Bronchial epithelial cell (primary cell): ENCODE measurements around the gene ORC1. TPM values are rescaled to one million over a fixed set of nuclear protein-coding genes. Genes with fewer than 3 reads are reported as not detected.

Source experiments
- DNase-seq: peaks from one replicate; pipeline ENCODE4 v3.0.0-alpha.2; 2010; ENCODE audit warnings: low read depth
- FAIRE-seq: peaks from 2 replicates; lab custom pipeline; 2011; peaks lifted over from hg19 to GRCh38; lab: Jason Lieb, UNC
- H3K27me3 ChIP-seq: 2 replicates; pipeline ENCODE4 v1.5.1; 2011; ENCODE audit warnings: low read length; ENCODE audit not compliant: control insufficient read depth, insufficient read depth
- H3K36me3 ChIP-seq: 2 replicates; pipeline ENCODE4 v1.5.1; 2011; ENCODE audit warnings: low read length; ENCODE audit not compliant: control insufficient read depth, insufficient read depth
- H3K4me3 ChIP-seq: 2 replicates; pipeline ENCODE4 v1.5.1; 2011; ENCODE audit warnings: mild to moderate bottlenecking, low read depth, low read length, control low read depth
- total RNA-seq: library from RNA; depleted of rRNA; stranded (reverse); fragments of >200 nt; gene quantifications from 2 replicates; pipeline ENCODE4 v1.2.1, GENCODE V29; 2014
- TF ChIP-seq, protein P1 (sequence below): IDR thresholded peaks from 2 replicates; pipeline ENCODE4 v1.5.1; 2011; ENCODE audit warnings: mild to moderate bottlenecking, moderate library complexity, low read length, control low read depth, inconsistent platforms; ENCODE audit not compliant: insufficient read depth, severe bottlenecking

Gene ORC1
- total RNA-seq, 1 donor from 2014 or later, result 0.26 TPM

DNA sequence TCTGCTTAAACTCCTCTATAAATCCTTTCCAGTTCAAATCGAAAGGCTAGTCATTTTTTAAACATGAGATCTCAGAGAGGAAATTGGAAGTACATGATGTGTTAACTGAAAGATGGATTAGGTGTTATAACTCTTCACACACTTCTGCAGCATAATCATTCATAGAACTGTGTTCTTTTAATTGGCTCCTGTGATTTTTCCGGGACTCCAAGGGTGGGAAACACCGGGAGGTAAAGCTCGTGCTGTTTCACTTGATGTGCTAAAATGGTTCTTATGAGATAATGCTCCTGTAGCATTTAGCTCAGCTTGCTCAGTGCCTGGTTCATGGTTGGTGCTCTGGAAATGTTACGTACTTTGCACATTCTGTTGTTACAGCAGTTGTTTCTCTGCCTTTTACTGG lies 78.4 kb downstream of the ORC1 start:
- H3K36me3 ChIP-seq, result no peaks in the 10 kb centered on the region
- H3K27me3 ChIP-seq, result no peaks in the 10 kb centered on the region
- DNase-seq (no peak), FAIRE-seq (peak; percentile 18)
- TF ChIP-seq, protein P1, sequence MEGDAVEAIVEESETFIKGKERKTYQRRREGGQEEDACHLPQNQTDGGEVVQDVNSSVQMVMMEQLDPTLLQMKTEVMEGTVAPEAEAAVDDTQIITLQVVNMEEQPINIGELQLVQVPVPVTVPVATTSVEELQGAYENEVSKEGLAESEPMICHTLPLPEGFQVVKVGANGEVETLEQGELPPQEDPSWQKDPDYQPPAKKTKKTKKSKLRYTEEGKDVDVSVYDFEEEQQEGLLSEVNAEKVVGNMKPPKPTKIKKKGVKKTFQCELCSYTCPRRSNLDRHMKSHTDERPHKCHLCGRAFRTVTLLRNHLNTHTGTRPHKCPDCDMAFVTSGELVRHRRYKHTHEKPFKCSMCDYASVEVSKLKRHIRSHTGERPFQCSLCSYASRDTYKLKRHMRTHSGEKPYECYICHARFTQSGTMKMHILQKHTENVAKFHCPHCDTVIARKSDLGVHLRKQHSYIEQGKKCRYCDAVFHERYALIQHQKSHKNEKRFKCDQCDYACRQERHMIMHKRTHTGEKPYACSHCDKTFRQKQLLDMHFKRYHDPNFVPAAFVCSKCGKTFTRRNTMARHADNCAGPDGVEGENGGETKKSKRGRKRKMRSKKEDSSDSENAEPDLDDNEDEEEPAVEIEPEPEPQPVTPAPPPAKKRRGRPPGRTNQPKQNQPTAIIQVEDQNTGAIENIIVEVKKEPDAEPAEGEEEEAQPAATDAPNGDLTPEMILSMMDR, result no peak
- no peak overlapping the region for H3K4me3 ChIP-seq

DNA sequence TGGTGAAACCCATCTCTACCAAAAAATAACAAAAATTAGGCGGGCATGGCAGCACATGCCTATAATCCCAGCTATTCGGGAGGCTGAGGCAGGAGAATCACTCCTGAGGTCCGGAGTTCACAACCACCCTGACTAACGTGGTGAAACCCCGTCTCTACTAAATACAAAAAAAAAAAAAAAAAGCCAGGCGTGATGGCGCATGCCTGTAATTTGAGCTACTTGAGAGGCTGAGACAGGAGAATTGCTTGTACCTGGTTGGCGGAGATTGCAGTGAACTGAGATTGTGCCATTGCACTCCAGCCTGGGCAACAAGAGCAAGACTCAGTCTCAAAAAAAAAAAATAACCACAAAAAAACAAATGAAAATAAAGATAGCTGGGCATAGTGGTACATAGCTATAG lies 80.5 kb downstream of the ORC1 start:
- Histone ChIP-seq H3K36me3 (no peaks in the 10 kb centered on the region), H3K4me3 (no peak overlapping the region), H3K27me3 (no peaks in the 10 kb centered on the region)
- peak; percentile 72 for DNase-seq
- TF ChIP-seq, protein P1, result no peak
- no peak for FAIRE-seq

Other genes starting within 250 kb of the ORC1 start
- gene CC2D1B, start 38.2 kb downstream of the ORC1 start, total RNA-seq, result 26.0 and 32.4 TPM in 2 replicates
- 6.6 and 8.7 TPM in 2 replicates for gene PRPF38A, start 179 bp upstream of the ORC1 start, total RNA-seq
- gene TUT4, start 148.7 kb upstream of the ORC1 start, total RNA-seq, result 17.6 and 18.6 TPM in 2 replicates
- 1.1 and 1.7 TPM in 2 replicates for gene GPX7, start 197.9 kb upstream of the ORC1 start, total RNA-seq
- not detected in 2 replicates for gene SHISAL2A, start 228.7 kb upstream of the ORC1 start, total RNA-seq